Sigmoid colon (tissue), 7 donors: ENCODE data around the gene CCDC85C. TPM values are rescaled to one million over a fixed set of nuclear protein-coding genes. Genes with fewer than 3 reads are reported as not detected.

Experiments used
- DNase-seq: peaks from one replicate; pipeline ENCODE4 v3.0.0-alpha.2; 2019
- H3K27ac ChIP-seq, 4 donors: fragments of 200-600 bp; sonication (generic); one replicate each; pipeline ENCODE4 v1.5.1; 2016 to 2019; ENCODE audit warnings: mild to moderate bottlenecking in 1 of 4
- H3K27me3 ChIP-seq, 3 donors: fragments of 200-600 bp; sonication (generic); one replicate each; pipeline ENCODE4 v1.5.1; 2019; ENCODE audit warnings: mild to moderate bottlenecking in 1 of 3
- H3K36me3 ChIP-seq, 4 donors: fragments of 200-600 bp; sonication (generic); one replicate each; pipeline ENCODE4 v1.5.1; 2016 to 2019
- H3K4me1 ChIP-seq, 4 donors: fragments of 200-600 bp; sonication (generic); one replicate each; pipeline ENCODE4 v1.5.1; 2017 to 2019
- H3K4me3 ChIP-seq, 4 donors: fragments of 200-600 bp; sonication (generic); one replicate each; pipeline ENCODE4 v1.5.1; 2017 to 2019; ENCODE audit warnings: mild to moderate bottlenecking in 2 of 4, moderate library complexity in 1 of 4
- H3K9me3 ChIP-seq, 4 donors: fragments of 200-600 bp in 3 of 4; sonication (generic) in 3 of 4; one replicate each; pipeline versions ENCODE4 v1.5.1 to v1.6.1; 2013 to 2019
- CTCF ChIP-seq, 4 experiments: fragments of 450-650 bp in 3 of 4; fragments of 200-600 bp in 1 of 4; IDR thresholded peaks; one replicate each; pipeline ENCODE4 v1.5.1; 2016 to 2019; ENCODE audit warnings: antibody characterized with exemption in 4 of 4, mild to moderate bottlenecking in 3 of 4, moderate library complexity in 2 of 4
- EP300 ChIP-seq, 4 donors: sonication (generic); formaldehyde crosslinking; IDR thresholded peaks; one replicate each; pipeline ENCODE4 v1.6.1; 2017; ENCODE audit warnings: antibody characterized with exemption in 4 of 4
- POLR2A ChIP-seq, 2 donors: fragments of 450-650 bp; IDR thresholded peaks; one replicate each; pipeline ENCODE4 v1.6.1; 2016; ENCODE audit warnings: antibody characterized with exemption in 2 of 2, mild to moderate bottlenecking in 2 of 2, moderate library complexity in 2 of 2
- POLR2AphosphoS5 ChIP-seq, 4 donors: sonication (generic); formaldehyde crosslinking; IDR thresholded peaks; one replicate each; pipeline ENCODE4 v1.6.1; 2017; ENCODE audit warnings: antibody characterized with exemption in 4 of 4
- WGBS, 2 donors: extraction: QIAGEN DNeasy Blood & Tissue Kit; methylation state at CpG; one replicate each; pipeline ENCODE4 v1.1.7; 2013; 5-methylcytosine and 5-hydroxymethylcytosine counted together
- intact Hi-C: fragments of 100-400 bp; cut with DNase I; formaldehyde crosslinking; loops from one replicate; pipeline ENCODE4 v1.15.1; 2023
- polyA plus RNA-seq, 3 donors: library from polyadenylated mRNA; stranded (reverse); fragments of 200-250 nt; gene quantifications; one replicate each; pipeline ENCODE4 v1.2.3, GENCODE V29; 2013
- total RNA-seq, 4 donors: library from RNA; depleted of rRNA; stranded (reverse); fragments of >200 nt; gene quantifications; one replicate each; pipeline ENCODE4 v1.1.0, GENCODE V29; 2016
- donor health status: healthy with polysubstance abuse.
- donor health status: Bipolar disorder and iron deficiency.
- donor health status: healthy.

CCDC85C gene
- total and polyA plus RNA-seq, 7 donors = 11.4 to 79.0 (median 28.1) TPM

GRCh38 chr14:99627100-99627499, 23.1 kb upstream of the CCDC85C start:
- intact Hi-C loops = no loop called here
- no peak for DNase-seq
- Histone ChIP-seq H3K27me3 (no peaks in the 10 kb centered on the region), H3K9me3 (no peaks in the 10 kb centered on the region), H3K4me3 (no peak overlapping the region), H3K27ac (no peak overlapping the region), H3K36me3 (no peaks in the 10 kb centered on the region), H3K4me1 (peaks cover 5 to 34% (median 22%) of the 10 kb centered on the region in 4 donors)
- TF ChIP-seq POLR2AphosphoS5 (IDR thresholded peaks at IDR 0.05) = no peak
- TF ChIP-seq EP300 (IDR thresholded peaks at IDR 0.05) = no peak
- TF ChIP-seq POLR2A (IDR thresholded peaks at IDR 0.05) = no peak
- TF ChIP-seq CTCF (IDR thresholded peaks at IDR 0.05) = no peak
- WGBS, 2 donors = 79 to 82% methylated on average over 2 of the region's 2 CpGs

- intact Hi-C loops = no loop called here
These were observed 22.1 kb upstream of the CCDC85C start for GRCh38 chr14:99626041-99626648.

GRCh38 chr14:99625476-99625875, 21.5 kb upstream of the CCDC85C start:
- no peak for DNase-seq
- intact Hi-C loops = no loop called here
- Histone ChIP-seq H3K36me3 (no peaks in the 10 kb centered on the region), H3K4me3 (no peak overlapping the region), H3K27me3 (no peaks in the 10 kb centered on the region), H3K9me3 (no peaks in the 10 kb centered on the region), H3K4me1 (peaks cover 5 to 34% (median 22%) of the 10 kb centered on the region in 4 donors), H3K27ac (no peak overlapping the region)
- WGBS, 2 donors = 68 to 84% methylated on average over 3 of the region's 3 CpGs
- no peak for TF ChIP-seq POLR2AphosphoS5 (IDR thresholded peaks at IDR 0.05)
- no peak for TF ChIP-seq POLR2A (IDR thresholded peaks at IDR 0.05)
- TF ChIP-seq EP300 (IDR thresholded peaks at IDR 0.05) = no peak
- no peak for TF ChIP-seq CTCF (IDR thresholded peaks at IDR 0.05)

More at GRCh38 chr14:99626041-99626648, 22.1 kb upstream of the CCDC85C start:
- Histone ChIP-seq H3K4me3 (no peak overlapping the region), H3K27me3 (no peaks in the 10 kb centered on the region), H3K36me3 (no peaks in the 10 kb centered on the region), H3K9me3 (no peaks in the 10 kb centered on the region), H3K27ac (no peak overlapping the region), H3K4me1 (peaks cover 5 to 34% (median 22%) of the 10 kb centered on the region in 4 donors)
- WGBS, 2 donors = 87 to 88% methylated on average over 11 of the region's 11 CpGs
- no peak for DNase-seq
- TF ChIP-seq POLR2AphosphoS5 (IDR thresholded peaks at IDR 0.05) (no peak), CTCF (IDR thresholded peaks at IDR 0.05) (no peak), EP300 (IDR thresholded peaks at IDR 0.05) (no peak), POLR2A (IDR thresholded peaks at IDR 0.05) (no peak)

GRCh38 chr14:99624971-99625370, 21.0 kb upstream of the CCDC85C start:
- no peaks in the 10 kb centered on the region for H3K36me3 ChIP-seq
- TF ChIP-seq POLR2A (IDR thresholded peaks at IDR 0.05) = no peak
- no peak for TF ChIP-seq EP300 (IDR thresholded peaks at IDR 0.05)
- no peak for TF ChIP-seq CTCF (IDR thresholded peaks at IDR 0.05)
- no peak for TF ChIP-seq POLR2AphosphoS5 (IDR thresholded peaks at IDR 0.05)
- H3K4me3 ChIP-seq = no peak overlapping the region
- DNase-seq = no peak
- 61 to 81% methylated on average over 13 of the region's 13 CpGs for WGBS, 2 donors
- peaks cover 5 to 34% (median 22%) of the 10 kb centered on the region in 4 donors for H3K4me1 ChIP-seq
- peak overlapping the region in 2 of 4 donors; percentile 73 to 76 for H3K27ac ChIP-seq
- H3K27me3 ChIP-seq = no peaks in the 10 kb centered on the region
- intact Hi-C loops = no loop called here
- no peaks in the 10 kb centered on the region for H3K9me3 ChIP-seq

- H3K4me3 ChIP-seq = no peak overlapping the region
- TF ChIP-seq POLR2AphosphoS5 (IDR thresholded peaks at IDR 0.05) (no peak), POLR2A (IDR thresholded peaks at IDR 0.05) (no peak), CTCF (IDR thresholded peaks at IDR 0.05) (no peak), EP300 (IDR thresholded peaks at IDR 0.05) (no peak)
- WGBS, 2 donors = 82 to 86% methylated on average over 6 of the region's 6 CpGs
- no peaks in the 10 kb centered on the region for H3K9me3 ChIP-seq
- intact Hi-C loops = no loop called here
- no peak for DNase-seq
- peak overlapping the region in 3 of 4 donors; percentile 17 to 76 (median 73) for H3K27ac ChIP-seq
- H3K27me3 ChIP-seq = no peaks in the 10 kb centered on the region
- H3K36me3 ChIP-seq = no peaks in the 10 kb centered on the region
- H3K4me1 ChIP-seq = peaks cover 5 to 32% (median 21%) of the 10 kb centered on the region in 4 donors
These were observed 20.0 kb upstream of the CCDC85C start for GRCh38 chr14:99624024-99624423.
